ENCODE measurements around the gene LEF1. TPM values are rescaled to one million over a fixed set of nuclear protein-coding genes. Genes with fewer than 3 reads are reported as not detected.

LEF1 gene
- total and polyA plus RNA-seq, 2 experiments from 2014 or later = 0.50 to 0.73 TPM

GRCh38 chr4:108141213-108141950, 27.4 kb downstream of the LEF1 start:
- Mint-ChIP-seq H3K9me3 (no peaks in the 10 kb centered on the region), H3K4me3 (no peak overlapping the region), H3K27ac (no peak overlapping the region), H3K36me3 (ENCODE audit: low read depth) (no peaks in the 10 kb centered on the region), H3K4me1 (peaks cover 42% of the 10 kb centered on the region), H3K27me3 (ENCODE audit: insufficient read depth, low read depth, poor library complexity) (peaks cover 3% of the 10 kb centered on the region)
- Histone ChIP-seq H3F3A (replicated peaks; ENCODE audit: low read depth) (no peaks in the 10 kb centered on the region), H3K4me2 (no peak overlapping the region), H3K27me3 (ENCODE audit: insufficient read depth) (peaks cover 22% of the 10 kb centered on the region; the same call in 1 of the 2 replicates), H4K20me1 (replicated peaks; ENCODE audit: insufficient read depth) (no peaks in the 10 kb centered on the region), H3K4me3 (no peak overlapping the region), H3K27ac (ENCODE audit: low read depth) (no peak overlapping the region), H3K9me2 (ENCODE audit: insufficient read depth) (no peaks in the 10 kb centered on the region), H3K4me1 (ENCODE audit: insufficient read depth) (peaks cover 38% of the 10 kb centered on the region), H3K79me2 (replicated peaks; ENCODE audit: insufficient read depth) (no peaks in the 10 kb centered on the region), H2AFZ (no peak overlapping the region), H3K36me3 (ENCODE audit: insufficient read depth) (no peaks in the 10 kb centered on the region)
- DNase-seq (ENCODE audit: low spot score) = peak; percentile 37
- ATAC-seq = no peak; the same call in 2 of the 3 replicates
- TF ChIP-seq REST (IDR thresholded peaks at IDR 0.05; ENCODE audit: unreplicated experiment) = no peak
- no peak for TF ChIP-seq ZNF114 (CRISPR knock-in tag; IDR thresholded peaks at IDR 0.05)
- no peak for TF ChIP-seq POLR2AphosphoS5 (IDR thresholded peaks at IDR 0.05; ENCODE audit: low read depth)
- no peak for TF ChIP-seq ETS1 (IDR thresholded peaks at IDR 0.05)
- TF ChIP-seq EZH2phosphoT487 (IDR thresholded peaks at IDR 0.05; ENCODE audit: unreplicated experiment) = no peak
- no peak for TF ChIP-seq ZNF331 (CRISPR knock-in tag; IDR thresholded peaks at IDR 0.05; ENCODE audit: low read depth)
- no peak for TF ChIP-seq STAT1 (IDR thresholded peaks at IDR 0.05; ENCODE audit: unreplicated experiment)
- TF ChIP-seq NANOG (IDR thresholded peaks at IDR 0.05; ENCODE audit: borderline replicate concordance) = no peak
- TF ChIP-seq ZNF462 (CRISPR knock-in tag; IDR thresholded peaks at IDR 0.05) = no peak
- no peak for TF ChIP-seq EZH2 (IDR thresholded peaks at IDR 0.05; ENCODE audit: low read depth, unreplicated experiment)
- TF ChIP-seq CREB1 (CRISPR knock-in tag; IDR thresholded peaks at IDR 0.05; ENCODE audit: low read depth) = no peak
- TF ChIP-seq CTCF (conservative IDR thresholded peaks at IDR 0.05; ENCODE audit: low read depth in 2 of 2) = no peak
- no peak for TF ChIP-seq JUNB (IDR thresholded peaks at IDR 0.05; ENCODE audit: unreplicated experiment)

All from GM23338 (cell line).